ENCODE data around the gene RBM10. TPM values are rescaled to one million over a fixed set of nuclear protein-coding genes. Genes with fewer than 3 reads are reported as not detected.
A peak's percentile ranks its signal among the peaks of the same experiment; 100 is the strongest.

Gene RBM10
- total and polyA plus RNA-seq, 12 donors, result 23.1 to 32.1 (median 26.8) TPM

DNA sequence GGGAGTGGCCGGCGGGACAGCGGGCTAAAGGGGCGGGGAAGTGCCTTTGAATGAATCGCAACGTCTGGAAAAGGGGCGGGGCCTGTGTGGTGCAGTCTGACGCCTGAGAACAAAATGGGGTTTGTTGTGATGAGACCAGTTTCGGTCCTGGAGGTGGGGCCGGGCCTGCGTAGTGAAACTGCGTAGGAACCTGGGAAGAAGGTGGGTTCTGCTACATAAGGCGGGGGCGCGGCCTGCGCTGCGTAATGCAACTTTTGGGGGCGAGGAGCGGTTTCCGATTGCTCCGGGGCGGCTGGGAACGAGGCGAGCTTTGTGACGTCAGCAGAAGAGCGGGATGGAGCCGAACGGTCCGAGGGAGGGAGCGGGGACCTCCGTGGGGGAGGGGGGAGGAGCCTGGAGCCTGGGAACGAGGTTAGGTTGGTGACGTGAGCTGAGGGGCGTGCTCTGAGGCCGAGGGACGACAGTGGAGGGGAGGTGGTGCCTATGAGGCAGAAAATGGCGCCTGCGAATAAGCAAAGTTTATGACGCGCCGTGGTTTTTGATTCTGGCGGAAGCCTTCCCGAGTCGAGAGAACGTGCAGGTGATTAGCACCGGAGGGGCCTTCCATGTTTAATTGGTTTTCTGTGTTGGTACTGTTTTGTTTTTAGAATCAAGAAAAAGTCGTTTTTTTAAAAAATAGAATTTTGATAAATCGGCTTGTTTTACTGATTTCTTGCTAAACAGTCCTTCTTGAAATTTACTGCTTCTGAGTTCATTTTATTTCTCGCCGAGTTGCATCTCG lies 88.5 kb downstream of the RBM10 start:
- peak; percentile 92 to 93 for DNase-seq
- WGBS, 2 donors, result 0 to 1% methylated on average over 42 to 48 of the region's 51 CpGs
- peak; percentile 92 to 98 (median 96) for ATAC-seq
- H3K27me3 ChIP-seq, result peaks cover 0 to 72% (median 0%) of the 10 kb centered on the region in 7 donors
- no peaks in the 10 kb centered on the region for H3K9me3 ChIP-seq
- H3K27ac ChIP-seq, result peak overlapping the region; percentile 88 to 98 (median 96)
- peaks cover 0 to 23% (median 5%) of the 10 kb centered on the region in 9 donors for H3K4me1 ChIP-seq
- TF ChIP-seq CTCF (IDR thresholded peaks at IDR 0.05), result no peak
- intact Hi-C loops (cut with DNase I), result loop anchor here in 5 of 10 donors (1.0 to 10.0 kb wide), 6 partner anchors 15 to 1341 kb away; partner anchors contain the start of genes CDK16 (in 4 of the 5), ELK1 (in 1 of the 5), RBM3 (in 1 of the 5) and UXT (in 1 of the 5)
- peak overlapping the region; percentile 41 to 73 (median 68) for H3K4me3 ChIP-seq
- peaks cover 0 to 15% (median 0%) of the 10 kb centered on the region in 9 donors for H3K36me3 ChIP-seq

- no peak for DNase-seq
- Histone ChIP-seq H3K27ac (peak overlapping the region in 8 of 10 donors; percentile 88 to 98 (median 96)), H3K4me1 (peaks cover 0 to 23% (median 5%) of the 10 kb centered on the region in 9 donors), H3K4me3 (peak overlapping the region in 9 of 10 donors; percentile 41 to 73 (median 69)), H3K27me3 (peaks cover 0 to 77% (median 0%) of the 10 kb centered on the region in 7 donors), H3K9me3 (no peaks in the 10 kb centered on the region), H3K36me3 (peaks cover 0 to 5% (median 0%) of the 10 kb centered on the region in 9 donors)
- no peak for ATAC-seq
- intact Hi-C loops (cut with DNase I), result loop anchor here in 2 of 10 donors (10.0 kb wide), 4 partner anchors 150 to 1340 kb away; partner anchors contain the start of genes ELK1 (in 1 of the 2), RBM3 (in 1 of the 2), UXT (in 1 of the 2) and ZNF41 (in 1 of the 2)
- 52 to 64% methylated on average over 3 of the region's 3 CpGs for WGBS, 2 donors
- no peak for TF ChIP-seq CTCF (IDR thresholded peaks at IDR 0.05)
Observed at GRCh38 chrX:47234583-47234982, 89.6 kb downstream of the RBM10 start.

- DNase-seq (no peak), ATAC-seq (no peak)
- H3K9me3 ChIP-seq, result no peaks in the 10 kb centered on the region
- peak overlapping the region in 1 of 10 donors; percentile 73 for H3K4me3 ChIP-seq
- peaks cover 0 to 14% (median 0%) of the 10 kb centered on the region in 9 donors for H3K36me3 ChIP-seq
- TF ChIP-seq CTCF (IDR thresholded peaks at IDR 0.05), result no peak
- intact Hi-C loops (cut with DNase I), result loop anchor here in 2 of 10 donors (10.0 kb wide), 4 partner anchors 149 to 1339 kb away; partner anchors contain the start of genes ELK1 (in 1 of the 2), RBM3 (in 1 of the 2), UXT (in 1 of the 2) and ZNF41 (in 1 of the 2)
- H3K4me1 ChIP-seq, result peaks cover 0 to 23% (median 5%) of the 10 kb centered on the region in 9 donors
- peaks cover 0 to 73% (median 0%) of the 10 kb centered on the region in 7 donors for H3K27me3 ChIP-seq
- H3K27ac ChIP-seq, result peak overlapping the region in 4 of 10 donors; percentile 5 to 96 (median 53)
- WGBS, 2 donors, result 65 to 67% methylated on average over 4 of the region's 4 CpGs
Observed at GRCh38 chrX:47235691-47236103, 90.7 kb downstream of the RBM10 start.

Other genes with a start within 250 kb of the RBM10 start
- gene JADE3, start 232.8 kb upstream of the RBM10 start, total RNA-seq, result 1 to 10 TPM; 4.5 to 8.7 (median 6.4) TPM
- gene JADE3, start 232.8 kb upstream of the RBM10 start, polyA plus RNA-seq, result 1 to 10 TPM; 1.6 to 1.9 TPM
- 10 to 100 TPM; 15.8 to 29.2 (median 23.8) TPM for gene RGN, start 66.8 kb upstream of the RBM10 start, total RNA-seq
- 10 to 100 TPM in 1 of 2 donors, 1 to 10 TPM in 1; 2.1 to 10.5 TPM for gene RGN, start 66.8 kb upstream of the RBM10 start, polyA plus RNA-seq
- gene NDUFB11, start 519 bp upstream of the RBM10 start, total RNA-seq, result 100 to 1,000 TPM; 149 to 217 (median 175) TPM
- gene NDUFB11, start 519 bp upstream of the RBM10 start, polyA plus RNA-seq, result 100 to 1,000 TPM; 155 to 178 TPM
- 100 to 1,000 TPM; 110 to 157 (median 128) TPM for gene UBA1, start 48.6 kb downstream of the RBM10 start, total RNA-seq
- 10 to 100 TPM; 90.9 to 99.4 TPM for gene UBA1, start 48.6 kb downstream of the RBM10 start, polyA plus RNA-seq
- 100 to 1,000 TPM; 129 to 193 (median 147) TPM for gene CDK16, start 73.5 kb downstream of the RBM10 start, total RNA-seq
- 100 to 1,000 TPM; 110 to 124 TPM for gene CDK16, start 73.5 kb downstream of the RBM10 start, polyA plus RNA-seq
- 10 to 100 TPM; 36.4 to 73.0 (median 58.6) TPM for gene USP11, start 87.8 kb downstream of the RBM10 start, total RNA-seq
- gene USP11, start 87.8 kb downstream of the RBM10 start, polyA plus RNA-seq, result 10 to 100 TPM; 20.0 to 25.4 TPM
- gene ZNF157, start 225.4 kb downstream of the RBM10 start, total RNA-seq, result under 1 TPM in 3 of 10 donors, not detected in 7; 0.15 to 0.25 (median 0.23) TPM
- under 1 TPM; 0.03 to 0.15 TPM for gene ZNF157, start 225.4 kb downstream of the RBM10 start, polyA plus RNA-seq